T1000 (cell line): ENCODE results near the gene WDTC1.

Source experiments
- DNase-seq: peaks from one replicate; lab custom pipeline; 2025; ENCODE audit warnings: mixed read lengths; lab: John Stamatoyannopoulos, UW

WDTC1 gene

GRCh38 chr1:27335506-27336422, 101.3 kb downstream of the WDTC1 start:
- DNase-seq = no peak

- no peak for DNase-seq
Measured at GRCh38 chr1:27336756-27337155, 102.3 kb downstream of the WDTC1 start.

DNA sequence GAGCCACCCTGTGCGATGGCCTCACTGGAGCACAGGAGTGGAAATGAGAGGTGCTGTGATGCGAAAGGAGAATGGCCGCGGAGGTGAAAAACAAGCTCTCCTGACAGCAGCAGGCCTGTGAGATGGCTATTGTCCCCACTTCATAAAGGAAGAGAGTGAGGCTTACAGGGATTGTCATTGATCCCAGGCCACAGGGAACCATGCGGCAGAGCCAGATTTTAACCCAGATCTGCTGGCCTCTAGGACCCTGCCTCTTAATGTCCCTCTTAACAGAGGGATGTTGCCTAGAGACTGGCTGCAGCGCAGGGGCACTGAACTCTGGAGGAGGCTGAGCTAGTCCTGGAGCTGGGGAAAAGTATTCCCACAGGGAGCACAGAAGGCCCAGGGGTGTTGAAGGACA, 104.3 kb downstream of the WDTC1 start:
- DNase-seq = no peak

DNA sequence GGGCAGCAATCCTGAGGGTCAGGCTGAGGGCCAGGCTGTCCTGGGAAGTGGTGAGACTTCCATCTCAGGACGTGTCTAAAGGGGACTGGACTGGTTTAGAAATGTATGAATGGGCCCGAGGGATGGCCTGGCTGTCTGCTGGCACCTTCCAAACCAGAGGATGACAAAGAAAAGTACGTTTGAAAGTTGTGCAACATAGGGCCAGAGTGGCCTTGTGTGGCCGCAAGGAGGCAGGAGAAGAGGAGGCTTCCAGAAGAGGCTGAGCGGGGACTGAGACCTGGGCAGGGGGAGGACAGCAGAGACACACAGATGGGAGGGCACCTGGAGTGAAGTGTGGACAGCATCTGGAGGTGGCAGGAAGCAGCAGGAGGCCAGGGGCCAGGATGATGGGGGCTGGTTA, 104.8 kb downstream of the WDTC1 start:
- DNase-seq = no peak

- DNase-seq = peak; percentile 26
Measured at GRCh38 chr1:27341525-27342252, 107.3 kb downstream of the WDTC1 start, which contains the start of gene SYTL1. Gene SYTL1, plus strand, starts transcription at chr1:27342022. Its CDS starts 3,313 bp downstream, at chr1:27345335.

GRCh38 chr1:27342391-27342777, 108.0 kb downstream of the WDTC1 start:
- DNase-seq = no peak

DNA sequence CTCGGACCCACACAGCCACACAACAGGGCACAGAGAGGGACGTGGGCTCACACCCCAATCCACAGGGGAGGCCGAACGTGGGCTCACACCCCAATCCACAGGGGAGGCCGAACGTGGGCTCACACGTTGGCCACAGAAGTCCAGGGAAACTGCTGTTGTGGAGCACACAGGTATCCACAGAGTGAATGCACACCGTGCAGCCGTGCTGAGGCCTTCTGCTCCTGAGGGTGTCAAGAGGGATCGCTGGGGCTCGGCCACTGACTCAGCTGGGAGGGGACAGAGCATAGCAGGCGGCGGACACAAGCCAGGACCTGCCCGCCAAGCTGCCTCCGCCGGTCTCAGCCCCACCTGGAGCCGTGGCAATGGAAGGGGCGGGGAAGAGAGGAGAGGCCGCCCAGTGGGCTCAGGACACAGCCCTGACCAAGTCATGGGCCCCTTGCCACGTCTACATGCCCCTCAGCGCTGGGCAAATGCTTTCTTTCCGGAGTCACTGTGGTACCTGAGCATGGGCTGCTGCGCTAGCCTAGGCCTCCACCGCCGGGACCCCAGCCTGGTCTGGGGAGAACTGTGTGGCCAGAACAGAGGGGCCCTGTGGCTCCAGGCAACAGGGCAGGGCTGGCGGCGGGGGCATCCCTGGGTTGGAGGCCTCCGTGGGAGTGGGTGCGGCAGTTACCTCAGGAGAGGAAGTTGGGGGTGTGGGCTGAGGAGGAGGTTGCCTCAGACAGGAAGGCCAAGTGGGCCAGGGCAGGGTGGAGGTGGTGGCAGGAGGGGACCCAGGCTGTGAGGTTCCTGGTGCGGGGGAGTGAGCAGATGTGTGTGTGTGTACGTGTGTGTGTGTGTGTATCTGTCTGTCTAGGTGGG, 108.6 kb downstream of the WDTC1 start:
- DNase-seq = no peak

- no peak for DNase-seq
Measured at GRCh38 chr1:27343639-27344025, 109.2 kb downstream of the WDTC1 start.

GRCh38 chr1:27345272-27345671, 110.8 kb downstream of the WDTC1 start:
- DNase-seq = no peak

DNA sequence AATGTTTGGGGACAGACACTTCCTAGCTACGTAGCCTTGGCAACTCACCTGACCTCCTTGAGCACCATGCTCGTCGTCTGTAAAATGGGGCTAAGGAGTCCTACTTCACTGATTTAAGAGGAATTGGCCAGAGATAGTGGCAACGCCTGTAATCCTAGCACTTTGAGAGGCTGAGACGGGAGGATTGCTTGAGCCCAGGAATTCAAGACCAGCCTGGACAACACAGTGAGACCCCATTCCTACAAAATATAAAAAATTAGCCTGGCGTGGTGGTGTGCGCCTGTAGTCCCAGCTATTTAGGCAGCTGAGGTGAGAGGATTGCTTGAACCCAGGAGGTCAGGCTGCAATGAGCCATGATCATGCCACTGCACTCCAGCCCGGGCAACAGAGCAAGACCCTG, 111.9 kb downstream of the WDTC1 start:
- DNase-seq = no peak

- no peak for DNase-seq
Measured at GRCh38 chr1:27346991-27347624, 112.7 kb downstream of the WDTC1 start.

- no peak for DNase-seq
Measured at GRCh38 chr1:27348861-27349783, 114.7 kb downstream of the WDTC1 start.

DNA sequence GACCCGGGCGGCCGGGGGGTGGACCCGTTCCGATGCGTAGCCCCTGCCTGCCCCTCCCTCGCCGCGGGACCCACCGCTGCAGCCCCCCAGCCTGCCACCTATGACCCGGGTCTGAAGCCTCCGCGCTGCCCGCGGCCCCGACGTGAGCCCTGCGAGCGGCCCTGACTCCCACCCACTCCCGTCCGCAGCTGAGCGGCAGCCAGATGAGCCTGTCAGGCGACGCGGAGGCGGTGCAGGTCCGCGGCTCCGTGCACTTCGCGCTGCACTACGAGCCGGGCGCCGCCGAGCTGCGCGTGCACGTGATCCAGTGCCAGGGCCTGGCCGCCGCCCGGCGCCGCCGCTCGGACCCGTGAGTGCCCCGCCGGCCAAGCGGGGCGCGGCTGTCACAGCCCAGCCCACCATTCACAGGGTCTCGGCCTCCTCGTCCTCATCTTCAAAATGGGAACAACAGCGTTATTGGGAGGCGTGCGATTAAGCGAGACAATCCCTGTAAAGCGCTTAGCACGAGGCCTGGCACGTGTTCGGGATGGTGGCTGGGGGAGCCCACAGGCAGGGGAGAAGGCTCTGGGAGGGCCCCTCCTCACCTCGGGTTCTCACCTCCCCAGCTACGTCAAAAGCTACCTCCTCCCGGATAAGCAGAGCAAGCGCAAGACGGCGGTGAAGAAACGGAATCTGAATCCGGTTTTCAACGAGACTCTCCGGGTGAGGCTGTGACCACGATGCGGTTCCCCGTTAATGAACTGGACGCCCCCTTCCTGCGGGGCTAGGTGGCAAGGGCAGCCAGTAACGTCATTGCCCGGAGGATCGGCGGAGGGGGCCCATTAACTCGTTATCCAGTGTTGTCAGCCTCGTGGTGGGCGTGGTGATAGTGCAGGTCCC, 115.6 kb downstream of the WDTC1 start:
- DNase-seq = no peak

DNA sequence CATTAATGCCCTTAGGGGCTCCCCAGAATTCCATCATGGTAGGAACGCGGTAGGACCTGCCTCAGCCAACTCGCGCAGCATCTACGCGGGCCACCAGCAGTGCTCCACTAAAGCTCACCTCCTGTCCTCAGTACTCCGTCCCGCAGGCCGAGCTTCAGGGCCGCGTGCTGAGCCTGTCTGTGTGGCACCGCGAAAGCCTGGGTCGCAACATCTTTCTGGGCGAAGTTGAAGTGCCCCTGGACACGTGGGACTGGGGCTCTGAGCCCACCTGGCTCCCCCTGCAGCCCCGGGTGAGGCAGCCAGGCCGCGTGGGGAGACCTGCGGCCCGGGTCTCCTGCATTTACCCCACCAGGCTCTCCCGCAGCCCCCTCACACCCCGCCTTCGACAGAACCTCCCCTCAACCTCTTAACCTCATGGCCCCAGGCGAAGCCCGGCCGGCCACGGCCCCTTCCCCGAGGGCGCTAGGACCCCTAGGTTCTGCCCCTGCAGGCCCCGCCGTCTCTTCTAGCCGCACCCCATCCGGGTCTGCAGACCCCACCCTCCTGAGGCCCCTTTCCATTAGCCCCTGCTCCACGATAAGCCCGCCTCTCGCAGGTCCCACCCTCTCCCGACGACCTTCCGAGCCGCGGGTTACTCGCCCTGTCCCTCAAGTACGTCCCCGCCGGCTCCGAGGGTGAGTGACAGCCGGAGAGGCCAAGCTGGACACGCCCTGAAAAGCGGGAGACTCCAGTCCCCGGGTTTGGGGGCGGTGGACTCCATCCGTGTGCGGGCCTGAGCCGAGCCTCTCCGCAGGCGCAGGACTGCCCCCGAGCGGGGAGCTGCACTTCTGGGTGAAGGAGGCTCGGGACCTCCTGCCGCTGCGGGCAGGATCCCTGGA, 116.5 kb downstream of the WDTC1 start:
- DNase-seq = no peak

DNA sequence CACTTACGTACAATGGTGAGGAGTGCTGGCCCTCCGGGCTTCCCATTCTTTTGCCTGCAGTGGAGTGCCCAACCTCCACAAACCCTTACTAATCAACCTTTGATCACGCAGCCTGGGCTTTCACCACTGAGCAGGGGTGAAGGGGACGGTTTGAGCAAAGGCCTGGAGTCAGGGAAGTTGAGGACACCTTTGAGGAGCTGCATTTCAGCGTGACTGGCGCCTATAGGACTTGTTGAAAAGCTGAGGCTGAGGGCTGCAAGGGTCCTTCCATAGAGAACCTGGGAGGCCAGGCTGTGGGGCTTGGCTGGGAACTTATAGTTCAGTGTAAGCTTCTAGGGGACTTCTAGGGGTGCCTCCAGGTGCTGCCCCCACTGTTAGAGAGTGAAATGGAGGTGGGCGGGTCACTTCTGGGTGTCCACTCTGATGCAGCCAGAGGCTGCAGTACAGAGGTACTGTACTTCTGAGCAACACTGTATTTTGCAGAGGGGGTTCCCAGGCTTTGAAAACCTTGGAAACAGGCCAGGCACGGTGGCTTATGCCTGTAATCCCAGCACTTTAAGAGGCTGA, 117.2 kb downstream of the WDTC1 start:
- DNase-seq = no peak

GRCh38 chr1:27353166-27353565, 118.7 kb downstream of the WDTC1 start:
- no peak for DNase-seq

GRCh38 chr1:27353629-27354028, 119.2 kb downstream of the WDTC1 start:
- no peak for DNase-seq

GRCh38 chr1:27355683-27356082, 121.3 kb downstream of the WDTC1 start:
- no peak for DNase-seq
